GM13976 (cell line): ENCODE measurements around the gene PLA2G2F.

Experiments used
- DNase-seq: peaks from one replicate; pipeline ENCODE4 v3.0.0; 2012; ENCODE audit warnings: low spot score
- CTCF ChIP-seq: IDR thresholded peaks from 2 replicates; pipeline ENCODE4 v1.5.1; 2012; ENCODE audit warnings: borderline replicate concordance, mild to moderate bottlenecking; ENCODE audit not compliant: insufficient read depth; ENCODE audit errors: extremely low read depth, missing control alignments, control extremely low read depth
- in situ Hi-C: fragments of 300-500 bp; cut with MboI; formaldehyde crosslinking; loops from one replicate; pipeline ENCODE4 v1.12.0; 2022; ENCODE audit warnings: low sequenced_read_pairs, mixed read lengths, inconsistent platforms; ENCODE audit not compliant: unreplicated experiment

The PLA2G2F gene

GRCh38 chr1:20187813-20188454, 48.8 kb downstream of the PLA2G2F start:
- in situ Hi-C loops: no loop called here
- TF ChIP-seq CTCF: no peak
- no peak for DNase-seq

GRCh38 chr1:20188455-20188817, 49.3 kb downstream of the PLA2G2F start:
- no peak for DNase-seq
- in situ Hi-C loops: no loop called here
- no peak for TF ChIP-seq CTCF

GRCh38 chr1:20189664-20190063, 50.5 kb downstream of the PLA2G2F start:
- DNase-seq: no peak
- TF ChIP-seq CTCF: no peak
- in situ Hi-C loops: no loop called here

GRCh38 chr1:20190256-20191160, 51.4 kb downstream of the PLA2G2F start:
- in situ Hi-C loops: no loop called here
- no peak for TF ChIP-seq CTCF
- DNase-seq: no peak

- no peak for DNase-seq
- no peak for TF ChIP-seq CTCF
- in situ Hi-C loops: no loop called here
Measured at GRCh38 chr1:20191266-20191825, 52.2 kb downstream of the PLA2G2F start.

- in situ Hi-C loops: no loop called here
- TF ChIP-seq CTCF: no peak
- DNase-seq: no peak
Measured at GRCh38 chr1:20192364-20192763, 53.2 kb downstream of the PLA2G2F start.
